WI38 (cell line): ENCODE results near the gene IL36RN.

Experiments used
- H3K4me3 ChIP-seq: 2 replicates; pipeline ENCODE4 v1.5.1; 2011; ENCODE audit warnings: low read depth, mild to moderate bottlenecking, control low read depth, low read length
- CTCF ChIP-seq: IDR thresholded peaks from 2 replicates; pipeline ENCODE4 v1.5.1; 2012; ENCODE audit warnings: low read depth, mild to moderate bottlenecking, control low read depth, low read length

Gene IL36RN

GRCh38 chr2:113057117-113057516 lies 1.9 kb upstream of the IL36RN start:
- H3K4me3 ChIP-seq, result no peak overlapping the region
- TF ChIP-seq CTCF, result no peak

DNA sequence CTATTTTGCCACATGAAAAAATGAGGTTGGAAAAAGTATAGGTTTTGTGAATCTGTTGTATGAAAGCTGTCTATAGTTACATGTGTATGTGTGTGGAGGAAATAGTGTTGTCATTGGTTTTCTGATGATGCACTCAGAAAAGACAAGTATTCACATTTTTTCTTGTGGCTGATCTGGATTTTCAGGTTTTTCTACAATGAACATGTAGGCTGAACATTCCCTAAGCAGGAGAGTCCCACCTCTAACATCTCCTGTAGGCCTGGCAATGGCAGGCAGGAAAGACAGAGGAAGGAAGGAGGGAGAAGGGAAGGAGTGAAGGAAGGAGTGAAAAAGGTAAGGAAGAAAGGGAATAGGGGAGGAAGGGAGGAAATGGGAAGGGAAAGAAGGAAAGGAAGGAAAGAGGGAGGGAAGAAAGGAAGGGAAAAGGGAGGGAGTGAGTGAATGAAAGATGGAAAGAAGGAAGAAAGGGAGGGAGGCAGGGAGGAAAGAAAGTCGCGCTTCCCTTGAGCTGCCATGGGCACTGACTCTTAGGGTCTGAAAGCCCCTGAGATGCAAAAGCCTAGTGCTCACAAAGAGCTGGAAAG lies 495 bp upstream of the IL36RN start:
- H3K4me3 ChIP-seq, result no peak overlapping the region
- no peak for TF ChIP-seq CTCF

DNA sequence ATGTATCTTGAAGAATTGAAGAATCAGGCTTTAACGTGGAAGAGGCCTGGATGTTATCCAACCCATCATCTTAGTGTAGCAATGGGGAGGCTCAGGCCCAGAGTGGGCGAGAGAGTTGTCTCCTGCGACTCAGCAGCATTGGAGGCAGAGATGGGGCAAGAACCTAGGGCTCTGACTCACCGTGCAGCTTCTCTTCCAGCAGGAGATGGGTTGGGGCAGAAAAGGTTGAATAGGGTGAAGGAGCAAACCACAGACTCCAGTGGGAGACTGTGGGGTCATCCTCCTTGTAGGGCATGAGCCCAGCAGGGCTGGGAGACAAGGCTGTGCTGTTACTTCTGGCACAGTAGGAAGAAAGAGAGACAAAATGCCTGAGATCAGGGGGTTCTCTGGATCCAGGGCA lies 1.4 kb downstream of the IL36RN start:
- no peak for TF ChIP-seq CTCF
- H3K4me3 ChIP-seq, result no peak overlapping the region

GRCh38 chr2:113060796-113061195 lies 1.8 kb downstream of the IL36RN start:
- H3K4me3 ChIP-seq, result no peak overlapping the region
- TF ChIP-seq CTCF, result no peak

DNA sequence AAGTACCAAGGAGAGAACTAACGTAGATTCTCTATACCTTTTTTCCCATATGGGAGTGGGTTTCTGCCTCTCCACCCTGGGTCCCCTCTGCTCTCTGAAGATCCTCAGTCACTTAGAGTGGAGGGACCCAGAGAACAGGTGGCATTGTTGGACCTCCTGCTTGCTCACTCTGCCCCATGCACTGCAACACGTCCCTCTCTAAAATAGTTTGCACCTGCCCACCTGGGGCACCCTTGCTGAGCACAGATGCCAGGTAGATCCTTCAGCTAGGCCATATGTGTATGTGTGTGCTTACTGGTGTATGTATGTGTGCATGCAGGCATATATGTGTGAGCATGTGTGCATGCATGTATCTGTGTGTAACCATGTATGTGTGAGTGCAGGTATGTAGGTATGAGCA lies 2.2 kb downstream of the IL36RN start:
- H3K4me3 ChIP-seq, result no peak overlapping the region
- no peak for TF ChIP-seq CTCF

GRCh38 chr2:113061896-113062770 lies 3.1 kb downstream of the IL36RN start:
- no peak overlapping the region for H3K4me3 ChIP-seq
- no peak for TF ChIP-seq CTCF

GRCh38 chr2:113064281-113064680 lies 5.3 kb downstream of the IL36RN start:
- no peak for TF ChIP-seq CTCF
- no peak overlapping the region for H3K4me3 ChIP-seq
